ENCODE results near the gene KCNJ14.

The KCNJ14 gene

GRCh38 chr19:48489608-48490216 is 34.3 kb downstream of the KCNJ14 start:
- DNase-seq = peak; percentile 95

- DNase-seq = peak; percentile 76
Measured at GRCh38 chr19:48490981-48491792, 35.8 kb downstream of the KCNJ14 start.

DNA sequence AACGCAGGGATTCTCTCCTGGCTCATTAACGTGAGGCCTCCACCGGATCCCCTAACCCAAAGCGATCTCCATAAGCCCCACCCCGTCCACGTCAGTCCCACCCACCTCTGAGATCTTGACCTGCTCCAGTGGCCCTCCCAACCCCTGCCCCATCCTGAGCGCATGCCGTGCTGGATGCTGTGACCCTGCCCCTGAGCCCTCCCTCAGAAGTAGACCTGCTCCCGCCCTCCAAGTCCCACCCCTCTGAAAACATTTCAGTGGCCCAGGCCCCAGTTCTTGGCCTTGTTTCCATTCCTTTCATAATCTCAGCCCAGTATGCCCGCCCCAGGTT is 36.4 kb downstream of the KCNJ14 start:
- no peak for DNase-seq

DNA sequence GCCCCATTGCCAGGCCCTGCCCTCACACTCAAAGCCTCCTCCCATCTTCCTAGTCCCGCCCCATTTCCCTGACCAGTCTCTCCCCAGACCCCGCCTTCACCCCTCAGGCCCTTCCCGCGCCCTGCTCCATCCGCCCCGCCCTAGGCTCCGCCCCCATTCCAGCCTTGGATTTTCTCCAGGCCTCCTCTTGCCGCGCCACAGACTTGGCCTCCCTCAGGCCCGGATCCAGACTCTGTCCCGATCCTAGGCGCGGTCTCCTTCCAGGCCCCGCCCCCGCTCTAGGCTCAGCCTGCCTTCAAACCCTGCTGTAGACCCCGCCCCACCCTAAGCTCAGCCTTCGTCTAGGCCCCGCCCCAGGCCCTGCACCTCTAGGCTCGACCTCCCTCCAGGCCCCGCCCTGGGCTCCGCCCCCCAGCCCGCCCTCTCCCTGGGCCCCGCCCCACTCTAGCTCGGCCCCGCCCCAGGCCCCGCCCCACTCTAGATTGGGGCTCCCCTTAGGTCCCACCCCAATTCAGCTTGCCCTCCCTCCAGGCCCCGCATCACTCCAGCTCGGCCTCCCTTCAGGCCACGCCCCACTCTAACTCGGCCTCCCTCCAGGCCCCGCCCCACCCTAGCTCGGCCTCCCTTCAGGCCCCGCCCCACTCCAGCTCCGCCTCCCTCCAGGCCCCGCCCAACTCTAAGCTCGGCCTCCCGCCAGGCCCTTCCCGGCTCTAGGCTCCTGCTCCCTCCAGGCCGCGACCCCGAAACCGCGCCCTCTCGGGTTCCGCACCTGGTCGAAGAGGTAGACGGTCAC is 37.7 kb downstream of the KCNJ14 start:
- peak; percentile 94 for DNase-seq

DNA sequence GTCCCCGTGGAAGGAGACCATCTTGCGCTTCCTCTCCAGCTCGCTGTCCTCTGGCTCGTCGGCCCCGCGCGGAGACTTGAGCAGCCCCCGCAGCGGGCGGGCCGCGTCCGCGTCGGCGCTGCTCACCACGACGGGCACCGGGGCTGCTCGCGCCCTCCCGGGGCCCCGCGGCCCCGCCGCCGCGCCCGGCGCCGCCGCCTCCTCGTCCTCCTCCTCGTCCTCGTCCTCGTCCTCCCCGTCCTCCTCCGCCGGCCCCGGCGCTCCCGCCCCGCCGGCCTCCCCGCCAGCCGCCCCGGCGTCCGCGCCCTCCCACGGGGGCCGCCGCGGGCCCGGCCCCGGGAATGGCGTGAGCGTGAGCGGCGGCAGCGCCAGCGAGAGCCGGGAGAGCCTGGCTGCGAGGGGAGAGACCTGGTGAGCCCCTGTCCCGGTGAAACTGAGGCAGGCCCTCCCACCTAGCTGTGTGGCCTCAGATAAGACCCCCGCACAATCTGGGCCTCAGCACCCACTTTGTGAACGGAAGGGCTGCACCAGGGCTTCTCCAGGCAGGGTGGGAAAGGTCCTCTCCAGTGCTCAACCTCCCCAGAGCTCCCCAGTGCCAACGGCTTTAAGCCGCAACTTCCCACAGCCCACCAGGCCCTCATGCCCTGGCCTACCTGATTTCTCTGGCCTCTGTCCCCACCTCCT is 38.5 kb downstream of the KCNJ14 start:
- no peak for DNase-seq

- DNase-seq = no peak
Measured at GRCh38 chr19:48495396-48495795, 40.0 kb downstream of the KCNJ14 start.

DNA sequence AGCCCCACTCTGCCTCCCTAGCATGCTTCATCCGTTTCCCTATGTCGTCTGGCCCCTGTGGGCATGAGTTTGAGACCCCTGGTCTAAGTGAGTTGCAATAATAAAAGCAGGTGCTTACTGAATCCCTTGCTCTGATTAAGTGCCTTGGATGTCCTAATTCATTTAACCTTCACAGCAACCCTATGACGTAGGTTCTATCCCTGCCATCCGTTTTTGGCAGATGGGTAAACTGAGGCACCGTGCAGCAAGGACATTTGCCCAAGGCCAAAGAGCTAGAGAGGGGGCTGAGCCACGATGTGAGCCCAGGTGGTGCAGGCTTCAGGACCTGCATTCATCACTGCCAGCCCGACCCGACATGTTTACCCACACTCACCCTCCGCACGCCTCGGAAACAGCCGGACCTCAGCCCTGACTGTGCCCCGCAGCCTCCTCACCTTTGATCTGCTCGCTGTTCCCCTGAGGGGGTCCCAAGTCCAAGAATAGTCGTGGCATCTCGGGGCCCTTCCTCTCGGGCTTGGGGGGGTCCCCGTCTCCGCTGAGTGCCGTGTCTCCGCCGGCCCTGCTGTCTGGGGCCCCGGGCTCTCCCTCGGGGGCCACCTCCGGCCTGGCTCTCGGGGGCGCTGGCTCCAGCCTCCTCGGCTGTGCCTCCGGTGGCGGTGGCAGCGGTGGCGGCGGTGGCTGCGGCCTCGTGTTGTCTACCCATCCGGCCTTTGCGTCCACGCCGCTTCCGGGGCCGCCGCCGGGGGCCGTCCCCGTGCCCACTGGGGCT is 41.8 kb downstream of the KCNJ14 start:
- no peak for DNase-seq

DNA sequence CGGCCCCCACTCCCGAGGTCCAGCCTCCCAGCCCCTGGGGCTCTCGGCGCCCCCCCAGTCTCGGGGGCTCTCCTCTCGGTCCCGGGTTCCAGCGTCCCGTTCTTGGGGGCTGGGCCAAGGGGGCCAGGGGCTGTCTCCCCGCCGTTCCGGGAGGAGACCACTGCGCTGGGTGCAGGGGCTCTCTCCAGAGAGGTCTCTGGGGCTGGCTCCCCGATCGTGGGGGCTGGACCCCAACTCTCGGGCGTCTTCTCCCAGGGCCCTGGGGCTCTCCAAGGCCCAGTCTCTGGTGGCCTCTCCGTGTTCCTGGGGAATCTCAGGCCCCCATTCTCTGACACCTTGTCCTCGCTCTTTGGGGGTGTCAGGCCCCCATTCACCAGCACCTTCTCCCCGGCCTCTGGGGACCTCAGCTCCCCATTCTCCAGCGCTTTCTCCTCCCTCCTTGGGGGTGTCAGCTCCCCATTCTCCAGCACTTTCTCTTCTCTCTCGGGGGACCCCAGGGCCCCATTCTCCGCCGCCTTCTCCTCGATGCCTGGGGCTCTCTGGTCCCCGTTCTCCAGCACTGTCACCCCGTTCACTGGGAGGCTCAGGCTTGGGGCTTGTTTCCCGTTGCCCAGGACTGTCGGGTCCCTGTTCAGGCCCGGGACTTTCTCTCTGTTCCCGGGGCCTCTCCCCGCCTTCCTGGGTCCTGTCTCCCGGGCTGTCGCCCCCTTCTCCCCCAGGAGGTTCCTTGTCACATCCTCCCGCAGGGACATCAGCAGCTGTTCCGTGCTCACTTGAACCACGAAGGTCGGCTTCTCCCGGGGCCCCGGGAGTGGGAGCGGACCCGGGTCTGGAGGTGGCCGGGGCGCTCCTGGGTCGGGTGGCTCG is 42.6 kb downstream of the KCNJ14 start:
- DNase-seq = no peak

DNA sequence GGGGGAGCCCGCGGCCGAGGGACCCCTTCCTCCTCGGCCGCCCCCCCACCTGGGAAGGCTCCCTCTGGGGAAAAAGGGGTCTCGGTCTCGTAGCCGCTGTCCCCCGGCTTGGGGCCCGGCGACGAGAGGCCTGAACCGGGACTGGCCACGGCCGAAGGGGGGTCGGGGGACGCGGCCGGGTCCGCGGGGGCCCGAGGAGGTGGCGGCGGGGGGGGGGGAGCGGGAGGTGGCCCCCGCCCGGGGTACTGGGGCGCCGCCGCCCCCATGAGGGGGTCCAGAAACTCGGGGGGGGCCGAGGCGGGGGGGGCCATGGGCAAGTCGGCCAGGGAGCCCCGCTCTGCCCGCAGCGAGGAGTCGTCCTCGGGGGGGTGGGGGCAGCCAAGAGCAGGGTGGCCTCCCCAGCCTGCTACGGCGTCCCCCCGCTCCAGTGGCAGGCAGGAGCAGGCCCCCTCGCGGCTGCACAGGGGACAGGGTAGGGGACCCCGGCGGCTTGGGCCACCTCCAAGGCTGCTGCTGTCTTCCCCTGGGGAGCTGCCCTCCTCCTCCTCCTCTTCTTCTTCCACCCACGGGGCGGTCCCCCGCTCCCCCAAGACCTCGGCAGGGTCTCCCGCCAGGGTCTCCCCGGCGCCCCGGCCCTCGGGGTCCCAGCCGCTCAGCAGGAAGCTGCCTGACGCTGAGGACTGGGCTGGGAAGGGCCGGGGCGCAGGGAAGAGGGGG is 43.4 kb downstream of the KCNJ14 start:
- no peak for DNase-seq

DNA sequence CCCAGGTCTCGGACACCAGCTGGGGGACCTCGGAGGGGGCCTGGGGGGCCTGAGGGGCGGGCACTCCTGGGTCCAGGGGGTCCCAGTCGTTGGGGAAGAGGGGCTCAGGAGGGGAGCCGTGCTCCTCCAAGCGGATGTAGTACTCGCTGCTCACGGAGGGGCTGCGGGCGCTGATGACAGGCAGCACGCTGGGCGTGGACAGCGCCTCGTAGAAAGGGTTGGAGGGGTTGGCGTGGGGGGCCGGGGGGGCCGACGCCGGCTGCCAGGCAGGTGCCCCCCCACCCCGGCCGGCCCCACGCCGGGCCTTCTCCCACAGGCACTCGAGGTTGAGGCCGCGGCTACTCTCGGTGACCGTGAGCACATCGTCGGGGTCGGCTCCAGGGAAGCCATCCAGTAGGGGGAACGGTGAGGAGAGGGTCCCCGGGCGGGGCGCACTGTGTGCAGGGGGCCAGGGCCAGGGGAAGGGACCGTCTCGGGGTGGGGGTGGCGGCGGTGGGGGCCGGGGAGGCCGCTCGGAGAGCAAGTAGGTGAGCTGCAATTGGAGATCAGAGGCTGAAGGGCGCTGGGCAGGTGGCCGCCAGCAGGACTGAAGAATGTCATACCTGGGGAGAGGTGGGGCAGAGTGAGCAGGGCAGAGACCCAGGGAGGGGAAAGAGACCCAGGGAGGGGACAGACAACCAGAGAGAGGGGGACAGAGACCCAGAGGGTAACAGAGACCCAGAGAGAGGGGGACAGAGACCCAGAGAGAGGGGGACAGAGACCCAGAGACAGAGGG is 44.1 kb downstream of the KCNJ14 start:
- DNase-seq = no peak

DNA sequence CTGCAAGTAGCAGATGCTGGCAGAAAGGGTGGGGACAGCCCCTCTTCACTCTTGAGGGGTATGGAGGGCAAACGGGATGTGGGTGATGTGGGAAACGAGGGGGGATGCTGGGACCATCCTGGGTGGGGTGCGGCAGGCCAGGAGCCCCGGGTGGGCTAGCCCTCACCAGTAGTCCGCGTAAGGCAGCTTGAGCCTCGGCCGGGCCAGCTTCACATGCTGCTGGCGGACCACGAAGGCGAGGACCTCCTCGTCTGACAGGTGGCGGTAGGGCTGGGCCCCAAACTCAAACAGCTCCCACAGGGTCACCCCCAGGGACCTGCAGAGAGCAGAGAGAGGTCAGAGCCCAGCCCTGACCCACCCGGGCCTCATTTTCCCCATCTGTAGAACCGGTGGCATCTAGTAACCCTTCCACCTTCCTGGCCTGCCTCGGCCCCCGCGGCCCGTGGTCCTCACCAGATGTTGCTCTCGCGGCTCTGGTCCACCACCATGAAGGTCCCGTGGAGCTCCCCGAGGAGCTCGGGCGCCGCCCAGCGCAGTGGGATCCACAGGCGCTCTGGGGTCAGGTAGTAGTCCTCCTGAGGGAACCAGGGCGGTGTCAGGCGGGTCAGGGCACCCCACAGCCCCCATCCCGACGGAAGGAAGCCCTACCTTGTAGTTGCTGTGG is 45.6 kb downstream of the KCNJ14 start:
- DNase-seq = no peak

DNA sequence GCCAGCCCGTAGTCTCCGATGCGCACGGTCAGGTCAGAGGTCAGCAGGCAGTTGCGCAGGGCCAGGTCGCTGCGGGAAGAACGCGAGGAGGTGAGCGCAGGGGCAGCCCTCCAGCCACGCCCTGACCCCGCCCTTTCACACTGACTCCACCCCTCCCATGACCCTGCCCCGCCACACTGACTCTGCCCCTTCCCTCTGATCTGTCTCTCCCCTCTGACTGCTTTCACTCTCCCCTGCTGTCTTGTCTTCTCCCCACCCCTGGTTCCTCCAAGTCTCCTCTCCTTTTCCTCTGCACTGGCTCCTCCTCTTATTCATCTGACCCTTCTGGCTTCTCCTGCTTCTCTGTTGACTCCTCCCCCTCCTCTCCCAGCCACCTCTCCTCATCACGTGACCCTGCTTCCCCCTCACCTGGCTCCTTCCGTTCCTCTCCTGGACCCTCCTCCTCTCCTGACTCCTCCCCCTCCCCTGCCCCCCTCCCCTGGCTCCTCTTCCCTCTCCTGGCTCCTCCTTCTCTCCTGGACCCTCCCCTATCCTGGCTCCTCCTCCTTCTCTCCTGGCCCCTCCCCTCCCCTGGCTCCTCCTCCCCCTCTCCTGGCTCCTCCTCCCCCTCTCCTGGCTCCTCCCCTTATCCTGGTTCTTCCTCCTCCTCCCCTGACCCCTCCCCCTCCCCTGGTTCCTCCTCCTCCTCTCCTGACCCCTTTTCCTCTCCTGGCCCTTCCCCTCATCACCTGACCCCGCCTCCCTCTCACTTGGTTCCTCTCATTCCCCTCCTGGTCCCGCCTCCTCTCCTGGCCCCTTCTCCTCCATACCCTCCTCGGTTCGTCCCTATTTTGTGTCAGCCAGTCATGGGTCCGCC is 46.3 kb downstream of the KCNJ14 start:
- peak; percentile 79 for DNase-seq

- peak; percentile 79 for DNase-seq
Measured at GRCh38 chr19:48502350-48503018, 47.1 kb downstream of the KCNJ14 start.

GRCh38 chr19:48506138-48506733 is 50.9 kb downstream of the KCNJ14 start:
- DNase-seq = no peak

DNA sequence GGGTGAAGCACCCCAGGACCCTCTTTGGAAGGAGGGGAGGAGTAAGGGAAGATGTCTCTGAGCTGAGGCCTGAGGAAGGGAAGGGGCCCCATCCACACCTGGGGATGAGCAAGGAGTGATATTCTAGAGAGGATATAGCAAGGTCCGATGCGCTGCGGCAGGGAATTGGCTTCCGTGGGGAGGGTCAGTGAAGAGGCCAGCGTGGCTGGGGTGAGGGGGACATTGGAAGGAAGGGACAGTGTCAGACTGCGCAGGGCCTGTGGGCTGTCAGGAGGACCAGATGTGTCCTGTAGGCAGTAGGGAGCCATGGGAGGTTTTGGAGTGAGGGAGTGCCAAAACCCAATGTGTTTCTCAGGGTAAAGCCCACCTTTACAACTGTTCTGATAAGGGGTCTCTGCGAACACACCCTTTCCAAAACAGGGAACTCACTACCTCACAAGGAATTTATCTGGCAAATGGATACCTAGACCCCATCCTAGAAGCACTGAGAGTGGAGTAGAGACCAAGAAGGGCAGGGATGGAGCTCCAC is 52.6 kb downstream of the KCNJ14 start:
- DNase-seq = no peak

GRCh38 chr19:48508729-48509411 is 53.5 kb downstream of the KCNJ14 start:
- DNase-seq = no peak

Data from activated CD8-positive, alpha-beta memory T cell treated with anti-CD3 and anti-CD28 coated beads, Interleukin-2, amount 50 U/mL, for 48 hours (primary cell).